Measurements from ENCODE around the gene CASZ1. TPM values are rescaled to one million over a fixed set of nuclear protein-coding genes. Genes with fewer than 3 reads are reported as not detected.

Gene CASZ1
- total RNA-seq, 4 donors from 2014 or later = 106 to 229 (median 160) TPM

DNA sequence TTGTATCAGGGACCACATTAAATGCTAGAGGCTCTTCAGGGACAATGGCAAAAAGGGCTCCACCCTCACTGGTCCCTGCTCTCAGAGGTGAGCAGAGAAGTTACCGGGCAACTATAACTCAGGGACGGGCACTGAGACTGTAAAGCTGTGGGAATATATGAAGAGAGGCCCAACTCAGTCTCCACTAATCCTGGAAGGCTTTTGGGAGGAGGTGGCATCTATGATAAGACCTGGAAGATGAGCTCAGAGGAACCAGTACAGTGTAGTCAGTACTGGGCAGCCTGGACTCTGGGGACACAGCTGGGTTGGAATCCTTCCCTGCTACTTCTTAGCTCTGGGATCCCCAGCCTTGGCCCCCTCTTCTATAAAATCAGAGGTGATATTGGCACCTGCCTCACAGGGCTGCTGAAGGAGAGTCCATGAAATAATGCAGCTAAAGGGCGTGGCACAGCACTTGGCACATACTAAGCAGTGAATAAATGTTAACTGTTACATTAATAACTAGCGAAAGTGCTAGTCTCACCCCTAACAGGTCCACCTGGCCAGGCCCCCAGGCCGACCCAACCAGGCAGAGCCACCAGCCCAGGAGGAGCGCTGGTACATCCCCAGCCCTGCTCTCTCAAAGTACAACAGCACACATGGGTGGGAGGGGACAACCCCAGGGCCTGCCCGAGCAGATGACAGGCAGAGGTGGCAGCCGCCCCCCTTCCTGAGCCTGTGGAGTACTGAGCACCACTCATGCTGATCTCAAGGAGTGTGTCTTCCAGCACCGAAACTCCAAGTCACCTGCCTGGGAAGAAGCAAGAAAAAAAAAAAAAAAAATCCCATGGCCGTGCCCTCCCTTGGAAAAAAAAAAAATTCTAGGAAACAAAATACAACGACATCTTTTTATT is 62.7 kb downstream of the CASZ1 start:
- Histone ChIP-seq H3K27ac (no peak overlapping the region), H3K36me3 (no peaks in the 10 kb centered on the region), H3K9me3 (no peaks in the 10 kb centered on the region), H3K4me1 (peaks cover 48% of the 10 kb centered on the region), H3K4me3 (no peak overlapping the region), H3K27me3 (peaks cover 27% of the 10 kb centered on the region)
- DNase-seq (ENCODE audit: low spot score in 2 of 2) = no peak
- TF ChIP-seq POLR2AphosphoS5 (IDR thresholded peaks at IDR 0.05) (no peak), EP300 (IDR thresholded peaks at IDR 0.05) (no peak), POLR2A (IDR thresholded peaks at IDR 0.05) (no peak)
- TF ChIP-seq, protein P1, sequence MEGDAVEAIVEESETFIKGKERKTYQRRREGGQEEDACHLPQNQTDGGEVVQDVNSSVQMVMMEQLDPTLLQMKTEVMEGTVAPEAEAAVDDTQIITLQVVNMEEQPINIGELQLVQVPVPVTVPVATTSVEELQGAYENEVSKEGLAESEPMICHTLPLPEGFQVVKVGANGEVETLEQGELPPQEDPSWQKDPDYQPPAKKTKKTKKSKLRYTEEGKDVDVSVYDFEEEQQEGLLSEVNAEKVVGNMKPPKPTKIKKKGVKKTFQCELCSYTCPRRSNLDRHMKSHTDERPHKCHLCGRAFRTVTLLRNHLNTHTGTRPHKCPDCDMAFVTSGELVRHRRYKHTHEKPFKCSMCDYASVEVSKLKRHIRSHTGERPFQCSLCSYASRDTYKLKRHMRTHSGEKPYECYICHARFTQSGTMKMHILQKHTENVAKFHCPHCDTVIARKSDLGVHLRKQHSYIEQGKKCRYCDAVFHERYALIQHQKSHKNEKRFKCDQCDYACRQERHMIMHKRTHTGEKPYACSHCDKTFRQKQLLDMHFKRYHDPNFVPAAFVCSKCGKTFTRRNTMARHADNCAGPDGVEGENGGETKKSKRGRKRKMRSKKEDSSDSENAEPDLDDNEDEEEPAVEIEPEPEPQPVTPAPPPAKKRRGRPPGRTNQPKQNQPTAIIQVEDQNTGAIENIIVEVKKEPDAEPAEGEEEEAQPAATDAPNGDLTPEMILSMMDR (IDR thresholded peaks at IDR 0.05) = no peak
- WGBS = 46% methylated on average over 10 of the region's 11 CpGs

DNA sequence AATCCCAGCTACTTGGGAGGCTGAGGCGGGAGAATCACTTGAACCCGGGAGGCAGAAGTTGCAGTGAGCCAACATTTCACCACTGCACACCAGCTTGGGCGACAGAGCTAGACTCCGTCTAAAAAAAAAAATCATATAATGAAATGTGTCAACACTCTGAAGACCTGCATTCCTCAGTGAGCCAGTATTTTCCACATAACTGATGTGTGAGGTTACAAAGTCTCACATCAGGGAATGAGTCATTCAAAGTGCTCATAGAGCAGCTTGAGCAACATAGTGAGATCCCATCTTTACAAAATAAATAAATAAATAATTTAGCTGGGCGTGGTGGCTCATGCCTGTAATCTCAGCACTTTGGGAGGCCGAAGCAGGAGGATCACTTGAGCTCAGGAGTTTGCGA is 65.5 kb downstream of the CASZ1 start:
- Histone ChIP-seq H3K4me1 (peaks cover 48% of the 10 kb centered on the region), H3K27ac (no peak overlapping the region), H3K4me3 (no peak overlapping the region), H3K36me3 (no peaks in the 10 kb centered on the region), H3K27me3 (peaks cover 25% of the 10 kb centered on the region), H3K9me3 (no peaks in the 10 kb centered on the region)
- TF ChIP-seq, protein P1 (IDR thresholded peaks at IDR 0.05) = no peak
- TF ChIP-seq POLR2A (IDR thresholded peaks at IDR 0.05) (no peak), POLR2AphosphoS5 (IDR thresholded peaks at IDR 0.05) (no peak), EP300 (IDR thresholded peaks at IDR 0.05) (no peak)
- no peak for DNase-seq (ENCODE audit: low spot score in 2 of 2)
- WGBS = 76% methylated on average over 7 of the region's 7 CpGs

GRCh38 chr1:10728595-10729410 is 67.6 kb downstream of the CASZ1 start:
- no peak overlapping the region for H3K27ac ChIP-seq
- WGBS = 84% methylated on average over 30 of the region's 31 CpGs

GRCh38 chr1:10727751-10728232 is 68.7 kb downstream of the CASZ1 start:
- peaks cover 52% of the 10 kb centered on the region for H3K4me1 ChIP-seq
- no peaks in the 10 kb centered on the region for H3K9me3 ChIP-seq
- no peaks in the 10 kb centered on the region for H3K36me3 ChIP-seq
- DNase-seq (ENCODE audit: low spot score in 2 of 2) = no peak
- H3K4me3 ChIP-seq = no peak overlapping the region
- TF ChIP-seq EP300 (IDR thresholded peaks at IDR 0.05) = no peak
- TF ChIP-seq, protein P1 (IDR thresholded peaks at IDR 0.05) = no peak
- no peak for TF ChIP-seq POLR2A (IDR thresholded peaks at IDR 0.05)
- no CpG with 5 or more reads among the region's 16 CpGs for WGBS
- no peak overlapping the region for H3K27ac ChIP-seq
- peaks cover 15% of the 10 kb centered on the region for H3K27me3 ChIP-seq

More at GRCh38 chr1:10728595-10729410, 67.6 kb downstream of the CASZ1 start:
- no peak for DNase-seq (ENCODE audit: low spot score in 2 of 2)
- Histone ChIP-seq H3K4me1 (peaks cover 48% of the 10 kb centered on the region), H3K4me3 (no peak overlapping the region), H3K36me3 (no peaks in the 10 kb centered on the region), H3K9me3 (no peaks in the 10 kb centered on the region), H3K27me3 (peaks cover 18% of the 10 kb centered on the region)
- TF ChIP-seq EP300 (IDR thresholded peaks at IDR 0.05) = no peak
- TF ChIP-seq, protein P1 (IDR thresholded peaks at IDR 0.05) = no peak
- no peak for TF ChIP-seq POLR2AphosphoS5 (IDR thresholded peaks at IDR 0.05)
- TF ChIP-seq POLR2A (IDR thresholded peaks at IDR 0.05) = no peak

DNA sequence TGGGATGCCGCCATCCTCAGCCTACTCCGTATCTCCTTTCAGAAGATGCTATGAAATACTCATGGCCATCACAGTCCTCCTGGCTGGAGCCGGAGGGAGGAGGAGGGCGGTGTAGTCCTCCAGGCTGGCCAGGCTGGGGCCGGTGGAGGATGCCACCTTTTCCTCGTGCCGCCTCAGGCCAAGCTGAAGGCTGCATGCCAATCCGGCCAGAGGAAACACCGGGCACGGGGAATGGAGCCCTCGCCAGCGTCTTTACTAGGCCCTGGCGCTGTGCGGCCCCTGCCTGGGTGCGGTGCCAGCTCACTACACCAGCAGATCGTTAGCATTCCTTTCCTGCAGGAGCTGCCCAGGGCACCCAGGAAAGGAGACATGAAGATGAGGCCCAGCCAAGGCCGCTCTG is 70.1 kb downstream of the CASZ1 start:
- Histone ChIP-seq H3K36me3 (no peaks in the 10 kb centered on the region), H3K27me3 (peaks cover 12% of the 10 kb centered on the region), H3K9me3 (no peaks in the 10 kb centered on the region), H3K4me1 (peaks cover 66% of the 10 kb centered on the region), H3K27ac (no peak overlapping the region), H3K4me3 (no peak overlapping the region)
- no peak for TF ChIP-seq POLR2A (IDR thresholded peaks at IDR 0.05)
- no peak for TF ChIP-seq POLR2AphosphoS5 (IDR thresholded peaks at IDR 0.05)
- TF ChIP-seq, protein P1 (IDR thresholded peaks at IDR 0.05) = no peak
- no peak for TF ChIP-seq EP300 (IDR thresholded peaks at IDR 0.05)
- DNase-seq (ENCODE audit: low spot score in 2 of 2) = no peak
- WGBS = 66% methylated on average over 8 of the region's 17 CpGs
